K562 (cell line): Measurements from ENCODE around the gene COASY. TPM values are rescaled to one million over a fixed set of nuclear protein-coding genes. Genes with fewer than 3 reads are reported as not detected.
A peak's percentile ranks its signal among the peaks of the same experiment; 100 is the strongest.

Experiments used
- ASH1L ChIP-seq: fragments of 450-650 bp; IDR thresholded peaks from 2 replicates; pipeline ENCODE4 v1.6.1; 2018; ENCODE audit warnings: borderline replicate concordance, mild to moderate bottlenecking, low read depth; ENCODE audit not compliant: partially characterized antibody
- BRCA1 ChIP-seq, 2 experiments: fragments of 450-650 bp in 1 of 2; sonication (generic) in 1 of 2; formaldehyde crosslinking in 1 of 2; IDR thresholded peaks; 2 replicates each; pipeline versions ENCODE4 v1.5.0 to v1.6.1; 2017 to 2020; ENCODE audit warnings: mild to moderate bottlenecking in 1 of 2, missing genetic modification reagents in 1 of 2
- DACH1 ChIP-seq: fragments of 450-650 bp; IDR thresholded peaks from 2 replicates; pipeline ENCODE4 v1.6.1; 2018; ENCODE audit not compliant: partially characterized antibody
- E4F1 ChIP-seq: fragments of 250-450 bp; sonication (Bioruptor Pico); IDR thresholded peaks from 2 replicates; pipeline ENCODE4 v1.5.0; 2021; ENCODE audit warnings: mild to moderate bottlenecking, borderline replicate concordance
- FOXA3 ChIP-seq, 2 experiments: fragments of 450-650 bp in 1 of 2; sonication (generic) in 1 of 2; formaldehyde crosslinking; IDR thresholded peaks in 1 of 2; conservative IDR thresholded peaks in 1 of 2; 2 replicates each; pipeline versions ENCODE4 v1.4.0 to v1.8.0; 2020 to 2022; ENCODE audit warnings: mild to moderate bottlenecking in 2 of 2, missing genetic modification reagents in 1 of 2
- HEY1 ChIP-seq: fragments of 250-450 bp; sonication (Bioruptor Pico); IDR thresholded peaks from 2 replicates; pipeline ENCODE4 v1.5.0; 2020; ENCODE audit warnings: mild to moderate bottlenecking, moderate library complexity, borderline replicate concordance
- HIVEP1 ChIP-seq: fragments of 250-450 bp; sonication (Bioruptor Pico); IDR thresholded peaks from 2 replicates; pipeline ENCODE4 v1.4.0; 2020; ENCODE audit warnings: mild to moderate bottlenecking
- HNRNPK ChIP-seq: fragments of 200-400 bp; formaldehyde crosslinking; IDR thresholded peaks from one replicate; pipeline ENCODE4 v1.6.1; 2018; ENCODE audit warnings: mild to moderate bottlenecking, low read depth, low read length; ENCODE audit not compliant: poor library complexity, severe bottlenecking
- IRF1 ChIP-seq: sonication (generic); formaldehyde crosslinking; IDR thresholded peaks from 2 replicates; pipeline ENCODE4 v1.8.0; 2022; ENCODE audit warnings: missing genetic modification reagents, mild to moderate bottlenecking, borderline replicate concordance
- KDM1A ChIP-seq, 2 experiments: fragments of 450-650 bp; IDR thresholded peaks; 2 replicates each; pipeline ENCODE4 v1.6.1; 2016; ENCODE audit warnings: mild to moderate bottlenecking in 2 of 2
- KLF1 ChIP-seq: fragments of 450-650 bp; IDR thresholded peaks from 2 replicates; pipeline ENCODE4 v1.6.1; 2016; ENCODE audit warnings: missing genetic modification characterization, missing compliant biosample characterization
- KLF16 ChIP-seq: IDR thresholded peaks from 2 replicates; pipeline ENCODE4 v1.6.1; 2016; ENCODE audit warnings: antibody characterized with exemption
- MEF2A ChIP-seq: IDR thresholded peaks from 2 replicates; pipeline ENCODE4 v1.6.1; 2011; ENCODE audit warnings: low read depth, mild to moderate bottlenecking, low read length, moderate library complexity; ENCODE audit not compliant: control insufficient read depth
- MXD1 ChIP-seq: fragments of 250-450 bp; sonication (Bioruptor Pico); IDR thresholded peaks from 2 replicates; pipeline ENCODE4 v1.8.0; 2021; ENCODE audit warnings: borderline replicate concordance, mild to moderate bottlenecking, moderate library complexity; ENCODE audit not compliant: poor library complexity, severe bottlenecking
- PHTF2 ChIP-seq: fragments of 250-450 bp; sonication (Bioruptor Pico); IDR thresholded peaks from 2 replicates; pipeline ENCODE4 v1.5.0; 2021; ENCODE audit warnings: mild to moderate bottlenecking
- PRPF4 ChIP-seq: fragments of 200-400 bp; formaldehyde crosslinking; IDR thresholded peaks from one replicate; pipeline ENCODE4 v1.6.1; 2017; ENCODE audit warnings: low read length, low read depth, mild to moderate bottlenecking; ENCODE audit not compliant: insufficient read depth, poor library complexity, severe bottlenecking
- RBBP5 ChIP-seq: fragments of 200-600 bp; sonication (generic); IDR thresholded peaks from 2 replicates; pipeline ENCODE4 v1.6.1; 2012; ENCODE audit warnings: borderline replicate concordance, mild to moderate bottlenecking, low read length, control low read depth, inconsistent platforms; ENCODE audit not compliant: insufficient read depth, poor library complexity, severe bottlenecking
- TCF3 ChIP-seq: sonication (generic); formaldehyde crosslinking; IDR thresholded peaks from 2 replicates; pipeline ENCODE4 v1.4.0; 2020; ENCODE audit warnings: mild to moderate bottlenecking, missing genetic modification reagents
- ZNF384 ChIP-seq: IDR thresholded peaks from 2 replicates; pipeline ENCODE4 v1.6.1; 2012; ENCODE audit warnings: low read depth, low read length, improper control_type of control experiment
- polyA plus RNA-seq, 8 experiments: library from polyadenylated mRNA; depleted of rRNA in 4 of 8; stranded (reverse) in 5 of 8; unstranded in 3 of 8; fragments of >200 nt; fragmentation: Nextera tagmentation in 2 of 8; fragmentation: Illumina TruSeq in 1 of 8; extraction: Ambion mirVana in 2 of 8; extraction: Trizol in 1 of 8; gene quantifications; 2 replicates each; pipeline versions ENCODE4 v1.2.1 to v1.2.3, GENCODE V29; 2011 to 2014; ENCODE audit warnings: inconsistent platforms in 1 of 8, missing spikeins in 1 of 8
- total RNA-seq, 7 experiments: library from RNA; depleted of rRNA in 6 of 7; stranded (reverse); fragments of >200 nt in 6 of 7; fragmentation: Illumina TruSeq in 2 of 7; extraction: Trizol in 2 of 7; gene quantifications; 2 replicates each; pipeline versions ENCODE4 v1.2.1 to v1.2.3, GENCODE V29; 2011 to 2021; ENCODE audit warnings: low replicate concordance in 1 of 7
- TF ChIP-seq, protein P1 (sequence below): sonication (generic); formaldehyde crosslinking; IDR thresholded peaks from 2 replicates; pipeline ENCODE4 v1.8.1; 2023; ENCODE audit warnings: mild to moderate bottlenecking, missing genetic modification reagents, moderate library complexity
- TF ChIP-seq, protein P2 (sequence below): fragments of 250-450 bp; sonication (Bioruptor Pico); IDR thresholded peaks from 2 replicates; pipeline ENCODE4 v1.9.0; 2021; ENCODE audit warnings: mild to moderate bottlenecking, inconsistent platforms

Gene COASY
- total and polyA plus RNA-seq, 9 of the 15 experiments (the other 6 are each of a cell fraction or from before 2014, with no cell fraction given) = 25.4 to 175 (median 62.3) TPM

DNA sequence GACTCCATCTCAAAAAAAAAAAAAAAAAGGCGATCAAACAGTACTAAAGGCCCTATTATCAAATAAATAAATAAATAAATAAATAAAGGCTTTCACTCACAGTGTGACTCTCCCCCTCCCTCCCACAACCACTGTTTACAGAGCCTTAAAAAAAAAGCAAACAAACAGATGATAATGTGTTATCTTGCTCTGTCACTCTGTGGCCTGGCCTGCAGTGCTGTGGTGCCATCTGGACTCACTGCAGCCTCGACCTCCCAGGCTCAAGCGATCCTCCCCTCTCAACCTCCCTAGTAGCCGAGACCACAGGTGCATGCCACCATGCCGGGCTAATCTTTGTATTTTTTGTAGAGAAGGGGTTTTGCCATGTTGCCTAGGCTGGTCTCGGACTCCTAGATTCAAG is 34.0 kb upstream of the COASY start (continued):
- TF ChIP-seq FOXA3 (CRISPR knock-in tag; conservative IDR thresholded peaks at IDR 0.05 in 1 of 2, IDR thresholded peaks at IDR 0.05 in 1 of 2) = peak in 1 of 2 experiments; percentile 65; a peak in 2 of 4 replicates
- no peak for TF ChIP-seq IRF1 (CRISPR knock-in tag)
- no peak for TF ChIP-seq DACH1
- TF ChIP-seq KLF1 (tag) = no peak
- TF ChIP-seq KLF16 = no peak
- peak; percentile 74 for TF ChIP-seq ZNF384
- TF ChIP-seq KDM1A (IDR thresholded peaks at IDR 0.05) = no peak
- TF ChIP-seq BRCA1 (IDR thresholded peaks at IDR 0.05) = no peak
- TF ChIP-seq BRCA1 (CRISPR knock-in tag; IDR thresholded peaks at IDR 0.05) = no peak
- no peak for TF ChIP-seq HNRNPK
- TF ChIP-seq TCF3 = peak; percentile 33; the same call in 1 of the 2 replicates
- TF ChIP-seq, protein P1, sequence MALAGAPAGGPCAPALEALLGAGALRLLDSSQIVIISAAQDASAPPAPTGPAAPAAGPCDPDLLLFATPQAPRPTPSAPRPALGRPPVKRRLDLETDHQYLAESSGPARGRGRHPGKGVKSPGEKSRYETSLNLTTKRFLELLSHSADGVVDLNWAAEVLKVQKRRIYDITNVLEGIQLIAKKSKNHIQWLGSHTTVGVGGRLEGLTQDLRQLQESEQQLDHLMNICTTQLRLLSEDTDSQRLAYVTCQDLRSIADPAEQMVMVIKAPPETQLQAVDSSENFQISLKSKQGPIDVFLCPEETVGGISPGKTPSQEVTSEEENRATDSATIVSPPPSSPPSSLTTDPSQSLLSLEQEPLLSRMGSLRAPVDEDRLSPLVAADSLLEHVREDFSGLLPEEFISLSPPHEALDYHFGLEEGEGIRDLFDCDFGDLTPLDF (CRISPR knock-in tag) = no peak
- TF ChIP-seq E4F1 = no peak
- no peak for TF ChIP-seq PRPF4
- no peak for TF ChIP-seq HEY1 (CRISPR knock-in tag)
- no peak for TF ChIP-seq ASH1L
- TF ChIP-seq MEF2A = no peak
- TF ChIP-seq, protein P2, sequence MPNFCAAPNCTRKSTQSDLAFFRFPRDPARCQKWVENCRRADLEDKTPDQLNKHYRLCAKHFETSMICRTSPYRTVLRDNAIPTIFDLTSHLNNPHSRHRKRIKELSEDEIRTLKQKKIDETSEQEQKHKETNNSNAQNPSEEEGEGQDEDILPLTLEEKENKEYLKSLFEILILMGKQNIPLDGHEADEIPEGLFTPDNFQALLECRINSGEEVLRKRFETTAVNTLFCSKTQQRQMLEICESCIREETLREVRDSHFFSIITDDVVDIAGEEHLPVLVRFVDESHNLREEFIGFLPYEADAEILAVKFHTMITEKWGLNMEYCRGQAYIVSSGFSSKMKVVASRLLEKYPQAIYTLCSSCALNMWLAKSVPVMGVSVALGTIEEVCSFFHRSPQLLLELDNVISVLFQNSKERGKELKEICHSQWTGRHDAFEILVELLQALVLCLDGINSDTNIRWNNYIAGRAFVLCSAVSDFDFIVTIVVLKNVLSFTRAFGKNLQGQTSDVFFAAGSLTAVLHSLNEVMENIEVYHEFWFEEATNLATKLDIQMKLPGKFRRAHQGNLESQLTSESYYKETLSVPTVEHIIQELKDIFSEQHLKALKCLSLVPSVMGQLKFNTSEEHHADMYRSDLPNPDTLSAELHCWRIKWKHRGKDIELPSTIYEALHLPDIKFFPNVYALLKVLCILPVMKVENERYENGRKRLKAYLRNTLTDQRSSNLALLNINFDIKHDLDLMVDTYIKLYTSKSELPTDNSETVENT (CRISPR knock-in tag) = no peak
- TF ChIP-seq HIVEP1 (CRISPR knock-in tag) = no peak
- TF ChIP-seq MXD1 (CRISPR knock-in tag) = no peak
- no peak for TF ChIP-seq RBBP5
- no peak for TF ChIP-seq PHTF2
